ENCODE data around the gene DISC1. TPM values are rescaled to one million over a fixed set of nuclear protein-coding genes. Genes with fewer than 3 reads are reported as not detected.

Gene DISC1
- total RNA-seq, 2 donors from 2014 or later: 2.3 to 7.0 TPM

DNA sequence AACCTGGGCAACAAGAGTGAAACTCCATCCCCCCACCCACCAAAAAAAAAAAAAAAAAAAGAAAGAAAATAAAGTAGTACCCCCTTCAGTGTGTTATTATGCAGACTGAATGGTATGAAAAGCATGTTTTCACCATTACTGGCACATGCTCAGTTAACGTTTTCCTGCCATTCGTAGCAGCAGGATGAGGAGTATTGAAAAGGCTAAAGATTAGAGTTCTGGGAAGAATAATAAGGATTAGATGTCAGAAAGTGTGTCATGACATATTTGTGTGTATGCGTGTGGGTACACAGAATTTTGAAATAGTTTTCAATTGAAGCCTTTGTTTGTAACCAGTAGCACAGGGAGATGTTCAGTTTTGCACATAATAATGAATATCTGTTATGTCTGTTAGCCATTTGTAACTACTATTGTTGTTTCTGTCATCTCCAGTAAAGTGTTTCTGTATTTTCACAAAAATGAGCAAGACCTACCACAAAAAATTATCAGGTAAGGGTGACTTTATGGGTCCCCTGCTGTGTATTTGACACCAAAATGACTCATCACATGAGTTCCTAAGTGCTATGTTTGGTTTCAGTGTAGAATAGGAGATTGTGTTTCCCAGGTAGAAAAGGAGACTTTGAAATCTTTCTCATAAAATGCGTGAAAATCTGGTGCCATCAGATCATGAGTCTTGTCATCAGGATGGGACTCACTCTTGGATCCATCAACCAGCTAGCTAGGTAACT is 358.9 kb downstream of the DISC1 start:
- DNase-seq (no peak), ATAC-seq (no peak)
- 94 to 96% methylated on average over 4 of the region's 4 CpGs for WGBS, 2 donors
- Histone ChIP-seq H3K4me3 (no peak overlapping the region), H3K36me3 (replicated peaks in 1 of 2; ENCODE audit: insufficient read depth in 1 of 2, low read depth in 2 of 2) (no peaks in the 10 kb centered on the region), H3K27ac (no peak overlapping the region), H3K4me1 (no peaks in the 10 kb centered on the region), H3K27me3 (no peaks in the 10 kb centered on the region), H3K9me3 (no peaks in the 10 kb centered on the region)
- no peak for TF ChIP-seq CTCF (IDR thresholded peaks at IDR 0.05)
- no peak for TF ChIP-seq POLR2A (IDR thresholded peaks at IDR 0.05)
- intact Hi-C loops (cut with DNase I): no loop called here

DNA sequence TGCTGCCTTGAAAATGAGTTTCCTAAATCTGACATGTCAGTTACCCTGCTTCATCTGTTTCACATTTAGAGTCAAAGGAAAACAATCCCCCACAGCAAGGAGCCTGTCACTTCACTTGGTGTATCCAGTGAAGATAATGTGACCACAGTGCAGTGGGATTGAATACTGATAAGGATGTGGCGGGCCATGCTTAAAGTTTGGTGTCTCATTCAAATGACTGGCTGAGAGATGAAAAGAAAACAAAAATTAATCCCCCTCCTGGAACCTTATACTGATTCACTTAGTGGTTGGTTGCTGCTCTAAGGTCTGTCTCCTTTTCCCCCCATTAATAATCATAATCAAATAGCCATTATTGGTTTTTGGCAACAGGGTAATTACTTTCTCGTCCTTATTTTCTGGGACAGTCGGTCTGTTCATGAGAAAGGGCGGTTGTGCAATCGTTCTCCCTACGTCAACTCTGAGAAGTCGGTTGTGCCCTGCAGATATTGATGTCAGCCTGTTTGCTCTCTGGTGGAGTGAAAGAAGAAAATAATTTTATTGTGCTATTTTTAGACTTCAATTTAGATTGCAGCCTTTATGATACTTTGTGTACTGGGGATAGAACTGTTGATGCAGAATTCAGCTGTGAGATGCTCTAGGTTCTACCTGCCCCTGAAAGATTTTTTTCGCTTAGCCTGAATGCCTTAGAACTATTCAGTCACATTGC is 360.2 kb downstream of the DISC1 start:
- no peaks in the 10 kb centered on the region for H3K36me3 ChIP-seq (replicated peaks in 1 of 2; ENCODE audit: insufficient read depth in 1 of 2, low read depth in 2 of 2)
- TF ChIP-seq CTCF (IDR thresholded peaks at IDR 0.05): no peak
- TF ChIP-seq POLR2A (IDR thresholded peaks at IDR 0.05): no peak
- intact Hi-C loops (cut with DNase I): no loop called here
- DNase-seq: peak in 2 of 4 donors; percentile 8 to 20
- no peaks in the 10 kb centered on the region for H3K4me1 ChIP-seq
- H3K27ac ChIP-seq: no peak overlapping the region
- H3K9me3 ChIP-seq: no peaks in the 10 kb centered on the region
- ATAC-seq: no peak
- no peaks in the 10 kb centered on the region for H3K27me3 ChIP-seq
- H3K4me3 ChIP-seq: no peak overlapping the region
- 56 to 58% methylated on average over 8 of the region's 8 CpGs for WGBS, 2 donors

- Histone ChIP-seq H3K9me3 (no peaks in the 10 kb centered on the region), H3K4me1 (no peaks in the 10 kb centered on the region), H3K4me3 (no peak overlapping the region), H3K27me3 (no peaks in the 10 kb centered on the region), H3K36me3 (replicated peaks in 1 of 2; ENCODE audit: insufficient read depth in 1 of 2, low read depth in 2 of 2) (no peaks in the 10 kb centered on the region), H3K27ac (no peak overlapping the region)
- no peak for TF ChIP-seq CTCF (IDR thresholded peaks at IDR 0.05)
- TF ChIP-seq POLR2A (IDR thresholded peaks at IDR 0.05): no peak
- peak in 1 of 4 donors; percentile 8 for DNase-seq
- intact Hi-C loops (cut with DNase I): no loop called here
- ATAC-seq: no peak
- 77 to 85% methylated on average over 5 of the region's 5 CpGs for WGBS, 2 donors
Observed at GRCh38 chr1:231990388-231990787, 363.8 kb downstream of the DISC1 start.

DNA sequence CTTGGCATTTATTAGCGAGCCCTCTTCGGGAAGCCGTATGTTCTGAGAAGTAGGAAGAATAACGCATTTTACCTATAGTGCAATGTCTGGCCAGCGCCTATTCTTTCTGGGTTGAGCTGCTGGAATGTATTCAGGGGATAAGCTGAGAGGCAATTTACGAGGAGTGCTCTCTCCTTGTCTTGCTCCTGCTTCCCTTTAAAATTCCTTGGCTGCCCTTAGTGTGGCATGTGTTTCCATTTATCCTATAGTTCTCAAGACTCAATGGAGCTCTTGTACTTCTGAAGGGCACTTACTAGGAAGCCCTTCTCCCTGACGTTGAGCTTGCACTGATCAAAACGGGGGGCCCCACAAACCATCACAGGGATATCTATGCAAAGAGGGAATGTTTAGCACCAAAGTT is 364.6 kb downstream of the DISC1 start:
- 83 to 87% methylated on average over 8 of the region's 8 CpGs for WGBS, 2 donors
- Histone ChIP-seq H3K4me3 (no peak overlapping the region), H3K4me1 (no peaks in the 10 kb centered on the region), H3K27me3 (no peaks in the 10 kb centered on the region), H3K9me3 (no peaks in the 10 kb centered on the region), H3K27ac (no peak overlapping the region), H3K36me3 (replicated peaks in 1 of 2; ENCODE audit: insufficient read depth in 1 of 2, low read depth in 2 of 2) (no peaks in the 10 kb centered on the region)
- no peak for DNase-seq
- no peak for ATAC-seq
- intact Hi-C loops (cut with DNase I): no loop called here
- TF ChIP-seq POLR2A (IDR thresholded peaks at IDR 0.05): no peak
- no peak for TF ChIP-seq CTCF (IDR thresholded peaks at IDR 0.05)
